HG03108 (cell line): Measurements from ENCODE around the gene RGS12.

ENCODE experiments used
- ATAC-seq: cut with Tn5 transposase; IDR thresholded peaks from one replicate; pipeline ENCODE4 v1.9.1; 2021; ENCODE audit warnings: moderate library complexity; ENCODE audit not compliant: unreplicated experiment

Gene RGS12

GRCh38 chr4:3252831-3253641, 39.8 kb upstream of the RGS12 start:
- no peak for ATAC-seq

GRCh38 chr4:3253808-3254207, 39.0 kb upstream of the RGS12 start:
- no peak for ATAC-seq

GRCh38 chr4:3254302-3255131, 38.3 kb upstream of the RGS12 start:
- ATAC-seq, result no peak

- ATAC-seq, result no peak
Observed at GRCh38 chr4:3255611-3256186, 37.1 kb upstream of the RGS12 start.

- no peak for ATAC-seq
Observed at GRCh38 chr4:3256230-3257102, 36.4 kb upstream of the RGS12 start.

- no peak for ATAC-seq
Observed at GRCh38 chr4:3257103-3257555, 35.7 kb upstream of the RGS12 start.

GRCh38 chr4:3257556-3258482, 35.0 kb upstream of the RGS12 start:
- peak; percentile 52 for ATAC-seq

GRCh38 chr4:3261411-3262207, 31.2 kb upstream of the RGS12 start:
- ATAC-seq, result no peak

- no peak for ATAC-seq
Observed at GRCh38 chr4:3262208-3263052, 30.4 kb upstream of the RGS12 start.

GRCh38 chr4:3263053-3263875, 29.6 kb upstream of the RGS12 start:
- no peak for ATAC-seq

- ATAC-seq, result no peak
Observed at GRCh38 chr4:3263876-3264193, 29.0 kb upstream of the RGS12 start.

GRCh38 chr4:3266076-3266475, 26.7 kb upstream of the RGS12 start:
- ATAC-seq, result no peak

GRCh38 chr4:3267576-3268394, 25.0 kb upstream of the RGS12 start:
- ATAC-seq, result no peak

- no peak for ATAC-seq
Observed at GRCh38 chr4:3268395-3269104, 24.3 kb upstream of the RGS12 start.

GRCh38 chr4:3269105-3269927, 23.5 kb upstream of the RGS12 start:
- no peak for ATAC-seq
